Aorta (tissue), 5 donors: Measurements from ENCODE around the gene IL18RAP. TPM values are rescaled to one million over a fixed set of nuclear protein-coding genes. Genes with fewer than 3 reads are reported as not detected.

Source experiments
- ATAC-seq: fragments of 200-7000 bp; cut with Tn5 transposase; one replicate; pipeline ENCODE4 v1.9.1; 2022; ENCODE audit warnings: moderate library complexity; ENCODE audit not compliant: low FRiP score
- DNase-seq, 2 donors: peaks; one replicate each; pipeline ENCODE4 v3.0.0-alpha.2; 2020
- H3K27ac ChIP-seq, 2 donors: one replicate each; pipeline ENCODE4 v1.5.1; 2013; ENCODE audit warnings: low read length in 2 of 2, mild to moderate bottlenecking in 2 of 2, moderate library complexity in 2 of 2, control low read depth in 1 of 2, inconsistent platforms in 1 of 2, low read depth in 1 of 2
- H3K27me3 ChIP-seq, 2 donors: one replicate each; pipeline ENCODE4 v1.6.1; 2013; ENCODE audit warnings: control low read depth in 1 of 2, low read length in 1 of 2, mild to moderate bottlenecking in 1 of 2, moderate library complexity in 1 of 2; ENCODE audit not compliant: insufficient read depth in 2 of 2, control insufficient read depth in 1 of 2
- H3K36me3 ChIP-seq, 2 donors: one replicate each; pipeline ENCODE4 v1.6.1; 2013; ENCODE audit warnings: control low read depth in 1 of 2, low read length in 1 of 2, mild to moderate bottlenecking in 1 of 2; ENCODE audit not compliant: insufficient read depth in 2 of 2, control insufficient read depth in 1 of 2
- H3K4me1 ChIP-seq, 2 donors: one replicate each; pipeline ENCODE4 v1.6.1; 2013; ENCODE audit warnings: low read length in 2 of 2, control low read depth in 1 of 2, mild to moderate bottlenecking in 1 of 2, moderate library complexity in 1 of 2; ENCODE audit not compliant: insufficient read depth in 2 of 2, control insufficient read depth in 1 of 2
- H3K4me3 ChIP-seq, 2 donors: one replicate each; pipeline ENCODE4 v1.5.1; 2013; ENCODE audit warnings: low read length in 2 of 2, control low read depth in 1 of 2, mild to moderate bottlenecking in 1 of 2
- H3K9me3 ChIP-seq: one replicate; pipeline ENCODE4 v1.6.1; 2013; ENCODE audit warnings: mild to moderate bottlenecking, low read length; ENCODE audit not compliant: control insufficient read depth
- WGBS, 2 donors: extraction: QIAGEN DNeasy Blood & Tissue Kit; methylation state at CpG; one replicate each; pipeline ENCODE4 v1.1.7; 2013; 5-methylcytosine and 5-hydroxymethylcytosine counted together
- intact Hi-C, 2 donors: fragments of 100-400 bp; cut with DNase I; formaldehyde crosslinking; loops; one replicate each; pipeline versions ENCODE4 v1.14.2 to v1.15.0; 2022
- microRNA-seq, 2 donors: library from miRNA; unstranded; fragments of <30 nt; microRNA quantifications; one replicate each; pipeline ENCODE4 v1.2.0, GENCODE V29; 2020
- polyA plus RNA-seq, 2 donors: library from polyadenylated mRNA; stranded (reverse); fragments of 200-250 nt; gene quantifications; one replicate each; pipeline ENCODE4 v1.2.3, GENCODE V29; 2013
- total RNA-seq, 2 donors: library from RNA; stranded (reverse); fragmentation: NEBNext Ultra II Directional; extraction: Animal tissue kit (Norgen Biotek cat#: 25700); gene quantifications; one replicate each; pipeline ENCODE4 v1.2.1, GENCODE V29; 2021
- donor health status: healthy with polysubstance abuse.
- donor health status: Bipolar disorder and iron deficiency.
- donor health status: DM: no; HTN: no; CAD: no.
- donor health status: DM: no; HTN: no; CAD: no.
- donor health status: DM: yes; HTN: yes; CAD: no.

IL18RAP gene
- total and polyA plus RNA-seq, 4 donors: 0.63 to 6.3 (median 1.9) TPM; not detected in 1

GRCh38 chr2:102492006-102492405 is 69.0 kb downstream of the IL18RAP start:
- Histone ChIP-seq H3K4me1 (no peaks in the 10 kb centered on the region), H3K27ac (no peak overlapping the region), H3K36me3 (no peaks in the 10 kb centered on the region), H3K27me3 (no peaks in the 10 kb centered on the region), H3K9me3 (peaks cover 1% of the 10 kb centered on the region), H3K4me3 (no peak overlapping the region)
- intact Hi-C loops: no loop called here
- DNase-seq (no peak), ATAC-seq (no peak)

GRCh38 chr2:102494570-102494969 is 71.6 kb downstream of the IL18RAP start:
- no peak overlapping the region for H3K27ac ChIP-seq
- ATAC-seq (no peak), DNase-seq (no peak)
- H3K4me1 ChIP-seq: no peaks in the 10 kb centered on the region
- no peaks in the 10 kb centered on the region for H3K36me3 ChIP-seq
- no peaks in the 10 kb centered on the region for H3K27me3 ChIP-seq
- intact Hi-C loops: no loop called here
- H3K4me3 ChIP-seq: no peak overlapping the region
- peaks cover 1% of the 10 kb centered on the region for H3K9me3 ChIP-seq
- 79 to 86% methylated on average over 1 of the region's 1 CpG for WGBS, 2 donors

- no peak for DNase-seq
- intact Hi-C loops: no loop called here
- no peaks in the 10 kb centered on the region for H3K9me3 ChIP-seq
- no peak for ATAC-seq
- no peak overlapping the region for H3K4me3 ChIP-seq
- no peaks in the 10 kb centered on the region for H3K4me1 ChIP-seq
- no peak overlapping the region for H3K27ac ChIP-seq
- H3K36me3 ChIP-seq: no peaks in the 10 kb centered on the region
- H3K27me3 ChIP-seq: no peaks in the 10 kb centered on the region
- 86% methylated on average over 2 of the region's 2 CpGs for WGBS, 2 donors
Observed at GRCh38 chr2:102498414-102498813, 75.5 kb downstream of the IL18RAP start.

- Histone ChIP-seq H3K4me3 (no peak overlapping the region), H3K27me3 (no peaks in the 10 kb centered on the region), H3K9me3 (no peaks in the 10 kb centered on the region), H3K36me3 (no peaks in the 10 kb centered on the region), H3K27ac (no peak overlapping the region), H3K4me1 (no peaks in the 10 kb centered on the region)
- DNase-seq: no peak
- intact Hi-C loops: no loop called here
- 85% methylated on average over 1 of the region's 1 CpG for WGBS, 2 donors
- no peak for ATAC-seq
Observed at GRCh38 chr2:102499558-102499957, 76.6 kb downstream of the IL18RAP start.

Small RNA genes lying within 50 kb of the gene (microRNA-seq; reads per million reads assigned to microRNA genes)
- 0 to 2.0 reads per million in 2 donors for gene MIR4772

Other genes starting within 250 kb of the IL18RAP start
- gene IL1RL2, start 236.1 kb upstream of the IL18RAP start, total RNA-seq: 1 to 10 TPM in 1 of 2 donors, under 1 TPM in 1; 0.54 to 1.8 TPM
- under 1 TPM in 1 of 2 donors, not detected in 1; 0.54 TPM for gene IL1RL2, start 236.1 kb upstream of the IL18RAP start, polyA plus RNA-seq
- gene IL1RL1, start 111.6 kb upstream of the IL18RAP start, total RNA-seq: 1 to 10 TPM; 7.4 to 8.1 TPM
- gene IL1RL1, start 111.6 kb upstream of the IL18RAP start, polyA plus RNA-seq: 1 to 10 TPM; 2.5 to 6.9 TPM
- gene IL18R1, start 67.4 kb upstream of the IL18RAP start, total RNA-seq: 10 to 100 TPM in 1 of 2 donors, 1 to 10 TPM in 1; 8.0 to 11.0 TPM
- gene IL18R1, start 67.4 kb upstream of the IL18RAP start, polyA plus RNA-seq: 1 to 10 TPM in 1 of 2 donors, under 1 TPM in 1; 0.33 to 1.6 TPM
- under 1 TPM in 1 of 2 donors, not detected in 1; 0.15 TPM for gene SLC9A4, start 50.1 kb downstream of the IL18RAP start, total RNA-seq
- not detected for gene SLC9A4, start 50.1 kb downstream of the IL18RAP start, polyA plus RNA-seq
- gene SLC9A2, start 196.4 kb downstream of the IL18RAP start, total RNA-seq: not detected
- gene SLC9A2, start 196.4 kb downstream of the IL18RAP start, polyA plus RNA-seq: under 1 TPM in 1 of 2 donors, not detected in 1; 0.88 TPM